ENCODE results near the gene PTPRM.

Gene PTPRM

GRCh38 chr18:7748251-7749007, 181.3 kb downstream of the PTPRM start:
- no peak for TF ChIP-seq CTCF (conservative IDR thresholded peaks at IDR 0.05; ENCODE audit: low read depth, low read length)
- no peak for DNase-seq (ENCODE audit: low read depth)
- no peak overlapping the region for H3K4me3 ChIP-seq (ENCODE audit: low read length)

GRCh38 chr18:7749008-7749405, 181.9 kb downstream of the PTPRM start:
- no peak overlapping the region for H3K4me3 ChIP-seq (ENCODE audit: low read length)
- no peak for TF ChIP-seq CTCF (conservative IDR thresholded peaks at IDR 0.05; ENCODE audit: low read depth, low read length)
- no peak for DNase-seq (ENCODE audit: low read depth)

GRCh38 chr18:7749510-7749981, 182.4 kb downstream of the PTPRM start:
- no peak overlapping the region for H3K4me3 ChIP-seq (ENCODE audit: low read length)
- no peak for DNase-seq (ENCODE audit: low read depth)
- TF ChIP-seq CTCF (conservative IDR thresholded peaks at IDR 0.05; ENCODE audit: low read depth, low read length), result no peak

- H3K4me3 ChIP-seq (ENCODE audit: low read length), result no peak overlapping the region
- no peak for DNase-seq (ENCODE audit: low read depth)
- TF ChIP-seq CTCF (conservative IDR thresholded peaks at IDR 0.05; ENCODE audit: low read depth, low read length), result no peak
Observed at GRCh38 chr18:7750095-7750663, 183.1 kb downstream of the PTPRM start.

- TF ChIP-seq CTCF (conservative IDR thresholded peaks at IDR 0.05; ENCODE audit: low read depth, low read length), result no peak
Observed at GRCh38 chr18:7750966-7751365, 183.8 kb downstream of the PTPRM start.

GRCh38 chr18:7754258-7754657, 187.1 kb downstream of the PTPRM start:
- no peak for DNase-seq (ENCODE audit: low read depth)
- no peak overlapping the region for H3K4me3 ChIP-seq (ENCODE audit: low read length)
- no peak for TF ChIP-seq CTCF (conservative IDR thresholded peaks at IDR 0.05; ENCODE audit: low read depth, low read length)

More at GRCh38 chr18:7750966-7751365, 183.8 kb downstream of the PTPRM start:
- DNase-seq (ENCODE audit: low read depth), result no peak
- no peak overlapping the region for H3K4me3 ChIP-seq (ENCODE audit: low read length)

- TF ChIP-seq CTCF (conservative IDR thresholded peaks at IDR 0.05; ENCODE audit: low read depth, low read length), result no peak
- no peak overlapping the region for H3K4me3 ChIP-seq (ENCODE audit: low read length)
- peak; percentile 52 for DNase-seq (ENCODE audit: low read depth)
Observed at GRCh38 chr18:7754725-7755181, 187.6 kb downstream of the PTPRM start.
